Panc1 (cell line): ENCODE measurements around the gene SMURF1. TPM values are rescaled to one million over a fixed set of nuclear protein-coding genes. Genes with fewer than 3 reads are reported as not detected.

ENCODE experiments used
- ATAC-seq: fragments of 200-7000 bp; cut with Tn5 transposase; 2 replicates; pipeline ENCODE4 v1.9.1; 2020; ENCODE audit warnings: mild to moderate bottlenecking, moderate library complexity
- BruUV-seq: library from RNA; stranded (reverse); fragments of 400-500 nt; replicated peaks from 2 replicates; lab custom pipeline; 2021; lab: Mats Ljungman, UMichigan
- CTCF ChIA-PET: fragments of 300-600 bp; sonication (Branson Sonifier 250); formaldehyde crosslinking; loops from one replicate; lab custom pipeline; 2022; ENCODE audit warnings: antibody characterized with exemption; lab: Charles Lee
- POLR2A ChIA-PET: fragments of 300-600 bp; sonication (Branson Sonifier 250); formaldehyde crosslinking; loops from one replicate; lab custom pipeline; 2022; ENCODE audit warnings: antibody characterized with exemption; lab: Charles Lee
- DNase-seq: peaks from one replicate; pipeline ENCODE4 v3.0.0-alpha.2; 2010; ENCODE audit warnings: low read depth, low spot score
- H3K27ac ChIP-seq: 2 replicates; pipeline ENCODE4 v1.5.1; 2011; ENCODE audit warnings: mild to moderate bottlenecking, low read length, inconsistent platforms
- H3K27me3 ChIP-seq: fragments of 200-500 bp; sonication (Bioruptor generic); 2 replicates; pipeline ENCODE4 v1.6.0; 2014; ENCODE audit warnings: low read length, inconsistent platforms; ENCODE audit not compliant: control insufficient read depth, insufficient read depth
- H3K36me3 ChIP-seq: fragments of 200-500 bp; sonication (Bioruptor generic); 2 replicates; pipeline ENCODE4 v1.5.1; 2014; ENCODE audit warnings: inconsistent platforms, mild to moderate bottlenecking, low read length, moderate library complexity; ENCODE audit not compliant: control insufficient read depth, insufficient read depth
- H3K4me1 ChIP-seq: 2 replicates; pipeline ENCODE4 v1.5.1; 2011; ENCODE audit warnings: inconsistent platforms, mild to moderate bottlenecking, low read length, moderate library complexity; ENCODE audit not compliant: control insufficient read depth, insufficient read depth
- H3K4me3 ChIP-seq, 2 experiments: 2 replicates each; pipeline ENCODE4 v1.5.1; 2011 to 2012; ENCODE audit warnings: low read depth in 2 of 2, low read length in 2 of 2, mild to moderate bottlenecking in 2 of 2, inconsistent platforms in 1 of 2, moderate library complexity in 1 of 2
- H3K9me3 ChIP-seq: fragments of 200-500 bp; sonication (Bioruptor generic); 2 replicates; pipeline ENCODE4 v1.5.1; 2014; ENCODE audit warnings: low read depth, mild to moderate bottlenecking, inconsistent platforms, low read length, moderate library complexity; ENCODE audit not compliant: control insufficient read depth, insufficient read depth
- POLR2AphosphoS5 ChIP-seq: IDR thresholded peaks from 2 replicates; pipeline ENCODE4 v1.6.1; 2012; ENCODE audit warnings: mild to moderate bottlenecking, low read depth, low read length, moderate library complexity
- SIN3A ChIP-seq: IDR thresholded peaks from 2 replicates; pipeline ENCODE4 v1.6.1; 2012; ENCODE audit warnings: low read depth, mild to moderate bottlenecking, low read length, moderate library complexity, borderline replicate concordance; ENCODE audit not compliant: insufficient read depth
- in situ Hi-C: cut with HindIII; loops from 2 replicates; pipeline ENCODE4 v1.10.0; 2016; ENCODE audit warnings: low sequenced_read_pairs, low pct_unique_long_range_greater_than_20kb
- intact Hi-C: fragments of 100-400 bp; cut with micrococcal nuclease; formaldehyde crosslinking; loops from one replicate; pipeline ENCODE4 v1.10.0; 2022; ENCODE audit not compliant: unreplicated experiment
- total RNA-seq: library from RNA; stranded (reverse); gene quantifications from one replicate; pipeline ENCODE4 v1.2.1, GENCODE V29; 2021; ENCODE audit not compliant: unreplicated experiment
- TF ChIP-seq, protein P1 (sequence below), 2 experiments: IDR thresholded peaks; 2 replicates each; pipeline ENCODE4 v1.6.1; 2011 to 2012; ENCODE audit warnings: low read depth in 2 of 2, control low read depth in 1 of 2, low read length in 1 of 2, mild to moderate bottlenecking in 1 of 2, moderate library complexity in 1 of 2; ENCODE audit not compliant: insufficient read depth in 1 of 2
- TF ChIP-seq, protein P2 (sequence below): fragments of 450-650 bp; IDR thresholded peaks from 2 replicates; pipeline ENCODE4 v1.5.1; 2017; ENCODE audit warnings: mild to moderate bottlenecking

Gene SMURF1
- total RNA-seq, 1 experiment from 2014 or later, result 47.0 TPM

DNA sequence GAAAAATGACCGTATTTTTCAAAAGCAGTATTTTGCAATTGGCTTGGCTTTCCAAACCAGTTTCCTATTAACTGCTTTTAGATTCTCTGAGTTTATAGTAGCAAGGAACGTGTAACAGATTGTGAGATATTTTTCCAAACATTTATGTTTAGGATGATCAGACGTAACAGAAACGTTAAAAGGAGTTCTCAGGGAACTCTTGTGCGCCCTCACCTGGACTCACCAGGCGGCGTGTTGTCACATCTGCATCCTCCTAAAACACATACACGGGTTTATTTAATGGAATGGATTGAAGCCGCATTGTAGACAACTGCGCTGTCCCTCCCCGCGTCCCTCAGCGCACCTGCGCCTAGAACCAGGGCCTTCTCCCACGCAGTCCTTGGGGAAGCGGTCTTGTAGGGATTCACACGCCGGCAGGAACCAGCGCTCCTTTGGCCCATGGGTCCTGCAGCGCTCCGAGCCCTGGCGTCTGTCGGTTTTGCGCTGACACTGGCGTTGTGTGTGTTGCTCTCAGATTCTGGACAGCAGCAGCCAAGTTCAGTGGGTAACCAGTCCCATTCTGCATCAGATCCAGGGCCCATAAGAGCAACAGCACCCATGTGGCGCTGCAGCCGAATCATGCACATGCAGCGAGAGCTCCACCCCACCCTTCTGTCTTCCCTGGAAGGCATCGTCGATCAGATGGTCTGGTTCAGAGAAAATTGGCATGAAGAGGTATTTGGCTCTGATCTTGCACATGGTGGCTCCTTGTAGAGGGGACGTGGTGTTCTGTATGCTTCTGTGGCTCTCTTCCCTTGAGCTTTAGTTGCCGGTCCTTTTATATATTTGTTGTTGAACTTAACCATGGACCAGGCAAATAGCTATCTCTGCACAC, 150.6 kb downstream of the SMURF1 start:
- no peaks in the 10 kb centered on the region for H3K9me3 ChIP-seq
- peaks cover 31% of the 10 kb centered on the region for H3K36me3 ChIP-seq
- CTCF ChIA-PET, result no interaction called here
- no peak overlapping the region for H3K27ac ChIP-seq
- in situ Hi-C loops (no loop called here), intact Hi-C loops (no loop called here)
- H3K27me3 ChIP-seq, result no peaks in the 10 kb centered on the region
- no peak for ATAC-seq
- DNase-seq, result no peak
- no peaks in the 10 kb centered on the region for H3K4me1 ChIP-seq
- POLR2A ChIA-PET, result no interaction called here
- no peak for TF ChIP-seq SIN3A
- BruUV-seq, result no TSS peak
- no peak overlapping the region for H3K4me3 ChIP-seq

DNA sequence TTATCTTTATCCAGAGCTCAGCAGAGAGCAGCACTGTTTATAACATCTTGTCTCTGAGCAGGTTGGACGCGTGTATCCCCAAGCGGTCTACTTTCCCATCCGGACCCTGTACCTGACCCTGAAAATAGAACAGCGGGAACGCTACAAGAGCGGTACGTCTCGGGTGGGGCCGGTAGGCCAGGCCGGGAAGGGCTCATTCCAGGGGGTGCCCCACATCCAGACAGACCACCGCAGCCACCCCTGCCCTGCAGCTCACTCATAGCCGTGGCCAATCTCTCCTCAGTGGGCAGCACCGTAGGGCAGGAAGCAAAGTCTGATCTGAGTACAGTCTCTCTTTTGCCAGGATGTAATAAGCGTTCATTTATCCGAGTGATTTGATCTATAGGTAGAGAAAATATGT, 151.8 kb downstream of the SMURF1 start:
- Histone ChIP-seq H3K36me3 (peaks cover 29% of the 10 kb centered on the region), H3K4me1 (no peaks in the 10 kb centered on the region), H3K4me3 (no peak overlapping the region), H3K27me3 (no peaks in the 10 kb centered on the region), H3K27ac (no peak overlapping the region), H3K9me3 (no peaks in the 10 kb centered on the region)
- no peak for ATAC-seq
- ChIA-PET CTCF (no interaction called here), POLR2A (no interaction called here)
- intact Hi-C loops (no loop called here), in situ Hi-C loops (no loop called here)
- BruUV-seq, result no TSS peak
- TF ChIP-seq SIN3A, result no peak
- TF ChIP-seq, protein P1, sequence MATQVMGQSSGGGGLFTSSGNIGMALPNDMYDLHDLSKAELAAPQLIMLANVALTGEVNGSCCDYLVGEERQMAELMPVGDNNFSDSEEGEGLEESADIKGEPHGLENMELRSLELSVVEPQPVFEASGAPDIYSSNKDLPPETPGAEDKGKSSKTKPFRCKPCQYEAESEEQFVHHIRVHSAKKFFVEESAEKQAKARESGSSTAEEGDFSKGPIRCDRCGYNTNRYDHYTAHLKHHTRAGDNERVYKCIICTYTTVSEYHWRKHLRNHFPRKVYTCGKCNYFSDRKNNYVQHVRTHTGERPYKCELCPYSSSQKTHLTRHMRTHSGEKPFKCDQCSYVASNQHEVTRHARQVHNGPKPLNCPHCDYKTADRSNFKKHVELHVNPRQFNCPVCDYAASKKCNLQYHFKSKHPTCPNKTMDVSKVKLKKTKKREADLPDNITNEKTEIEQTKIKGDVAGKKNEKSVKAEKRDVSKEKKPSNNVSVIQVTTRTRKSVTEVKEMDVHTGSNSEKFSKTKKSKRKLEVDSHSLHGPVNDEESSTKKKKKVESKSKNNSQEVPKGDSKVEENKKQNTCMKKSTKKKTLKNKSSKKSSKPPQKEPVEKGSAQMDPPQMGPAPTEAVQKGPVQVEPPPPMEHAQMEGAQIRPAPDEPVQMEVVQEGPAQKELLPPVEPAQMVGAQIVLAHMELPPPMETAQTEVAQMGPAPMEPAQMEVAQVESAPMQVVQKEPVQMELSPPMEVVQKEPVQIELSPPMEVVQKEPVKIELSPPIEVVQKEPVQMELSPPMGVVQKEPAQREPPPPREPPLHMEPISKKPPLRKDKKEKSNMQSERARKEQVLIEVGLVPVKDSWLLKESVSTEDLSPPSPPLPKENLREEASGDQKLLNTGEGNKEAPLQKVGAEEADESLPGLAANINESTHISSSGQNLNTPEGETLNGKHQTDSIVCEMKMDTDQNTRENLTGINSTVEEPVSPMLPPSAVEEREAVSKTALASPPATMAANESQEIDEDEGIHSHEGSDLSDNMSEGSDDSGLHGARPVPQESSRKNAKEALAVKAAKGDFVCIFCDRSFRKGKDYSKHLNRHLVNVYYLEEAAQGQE (IDR thresholded peaks at IDR 0.05; ENCODE audit: insufficient read depth in 1 of 2, low read depth in 2 of 2, low read length in 1 of 2), result no peak
- TF ChIP-seq, protein P2, sequence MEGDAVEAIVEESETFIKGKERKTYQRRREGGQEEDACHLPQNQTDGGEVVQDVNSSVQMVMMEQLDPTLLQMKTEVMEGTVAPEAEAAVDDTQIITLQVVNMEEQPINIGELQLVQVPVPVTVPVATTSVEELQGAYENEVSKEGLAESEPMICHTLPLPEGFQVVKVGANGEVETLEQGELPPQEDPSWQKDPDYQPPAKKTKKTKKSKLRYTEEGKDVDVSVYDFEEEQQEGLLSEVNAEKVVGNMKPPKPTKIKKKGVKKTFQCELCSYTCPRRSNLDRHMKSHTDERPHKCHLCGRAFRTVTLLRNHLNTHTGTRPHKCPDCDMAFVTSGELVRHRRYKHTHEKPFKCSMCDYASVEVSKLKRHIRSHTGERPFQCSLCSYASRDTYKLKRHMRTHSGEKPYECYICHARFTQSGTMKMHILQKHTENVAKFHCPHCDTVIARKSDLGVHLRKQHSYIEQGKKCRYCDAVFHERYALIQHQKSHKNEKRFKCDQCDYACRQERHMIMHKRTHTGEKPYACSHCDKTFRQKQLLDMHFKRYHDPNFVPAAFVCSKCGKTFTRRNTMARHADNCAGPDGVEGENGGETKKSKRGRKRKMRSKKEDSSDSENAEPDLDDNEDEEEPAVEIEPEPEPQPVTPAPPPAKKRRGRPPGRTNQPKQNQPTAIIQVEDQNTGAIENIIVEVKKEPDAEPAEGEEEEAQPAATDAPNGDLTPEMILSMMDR, result no peak
- DNase-seq, result no peak

DNA sequence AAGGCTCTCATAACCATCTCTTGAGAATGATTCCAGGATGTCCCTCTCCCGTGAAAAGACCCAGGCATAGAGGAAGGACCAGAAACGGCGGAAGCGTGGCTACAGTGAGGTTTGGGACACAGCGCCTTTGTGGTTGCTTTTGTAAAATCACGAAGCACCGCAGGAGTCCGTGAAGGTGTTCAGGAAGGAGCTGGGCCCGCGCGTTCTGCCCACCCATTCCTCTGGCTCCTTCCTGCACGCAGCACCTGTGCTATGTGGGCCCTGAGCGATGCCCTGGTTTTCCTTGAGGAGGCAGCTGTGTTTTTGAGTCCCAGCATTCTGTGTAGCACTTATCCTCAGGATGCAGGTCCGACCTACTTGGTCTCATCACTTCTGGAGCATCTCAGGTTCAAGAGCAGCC, 152.8 kb downstream of the SMURF1 start:
- Histone ChIP-seq H3K9me3 (no peaks in the 10 kb centered on the region), H3K27me3 (no peaks in the 10 kb centered on the region), H3K27ac (no peak overlapping the region), H3K4me3 (no peak overlapping the region), H3K4me1 (no peaks in the 10 kb centered on the region), H3K36me3 (peaks cover 27% of the 10 kb centered on the region)
- TF ChIP-seq SIN3A (no peak), POLR2AphosphoS5 (no peak)
- TF ChIP-seq, protein P2, result no peak
- TF ChIP-seq, protein P1 (IDR thresholded peaks at IDR 0.05; ENCODE audit: insufficient read depth in 1 of 2, low read depth in 2 of 2, low read length in 1 of 2), result no peak
- no peak for DNase-seq
- ChIA-PET POLR2A (no interaction called here), CTCF (no interaction called here)
- BruUV-seq, result no TSS peak
- in situ Hi-C loops (no loop called here), intact Hi-C loops (no loop called here)
- no peak for ATAC-seq
